ENCODE data around the gene STAM.
"Not testable (repeated sequence)": the region's sequence is repeated elsewhere in the genome, so short reads cannot be mapped to it uniquely, and the experiment has no call there.

The STAM gene

GRCh38 chr10:17643755-17644484 is at the start of gene STAM:
TSS of gene STAM (plus strand) at chr10:17644151. CDS start at chr10:17644340, 189 bp downstream.
- FAIRE-seq = peak; percentile 90

GRCh38 chr10:17597386-17597785 is 46.6 kb upstream of the STAM start:
- no peak for DNase-seq (ENCODE audit: insufficient read length, low spot score)
- FAIRE-seq = no peak

More at GRCh38 chr10:17643755-17644484, at the start of gene STAM:
- DNase-seq (ENCODE audit: insufficient read length, low spot score) = peak; percentile 76

GRCh38 chr10:17599089-17599488 is 44.9 kb upstream of the STAM start:
- FAIRE-seq (no peak), DNase-seq (ENCODE audit: insufficient read length, low spot score) (no peak)

GRCh38 chr10:17605936-17606335 is 38.0 kb upstream of the STAM start:
- FAIRE-seq (no peak), DNase-seq (ENCODE audit: insufficient read length, low spot score) (no peak)

- FAIRE-seq (no peak), DNase-seq (ENCODE audit: insufficient read length, low spot score) (no peak)
Measured at GRCh38 chr10:17606547-17607040, 37.4 kb upstream of the STAM start.

GRCh38 chr10:17607060-17607459 is 36.9 kb upstream of the STAM start:
- no peak for DNase-seq (ENCODE audit: insufficient read length, low spot score)
- FAIRE-seq = no peak

GRCh38 chr10:17607603-17608332 is 36.2 kb upstream of the STAM start:
- DNase-seq (ENCODE audit: insufficient read length, low spot score) = no peak
- FAIRE-seq = peak; percentile 71

- DNase-seq (ENCODE audit: insufficient read length, low spot score) (no peak), FAIRE-seq (no peak)
Measured at GRCh38 chr10:17609523-17610079, 34.4 kb upstream of the STAM start.

GRCh38 chr10:17616403-17617030 is 27.4 kb upstream of the STAM start:
- DNase-seq (ENCODE audit: insufficient read length, low spot score) (peak; percentile 20), FAIRE-seq (peak; percentile 8)

- FAIRE-seq (peak; percentile 64), DNase-seq (ENCODE audit: insufficient read length, low spot score) (peak; percentile 42)
Measured at GRCh38 chr10:17617031-17617911, 26.7 kb upstream of the STAM start, which contains the start of gene HACD1. TSS of gene HACD1 (minus strand) at chr10:17617374. CDS start at chr10:17617339, 35 bp downstream.

GRCh38 chr10:17622061-17622460 is 21.9 kb upstream of the STAM start:
- DNase-seq (ENCODE audit: insufficient read length, low spot score) = no peak
- FAIRE-seq = no peak

- no peak for DNase-seq (ENCODE audit: insufficient read length, low spot score)
- no peak for FAIRE-seq
Measured at GRCh38 chr10:17624996-17625395, 19.0 kb upstream of the STAM start.

GRCh38 chr10:17626656-17627055 is 17.3 kb upstream of the STAM start:
- no peak for DNase-seq (ENCODE audit: insufficient read length, low spot score)
- FAIRE-seq = no peak

- FAIRE-seq; DNase-seq (ENCODE audit: insufficient read length, low spot score): not testable (repeated sequence)
Measured at GRCh38 chr10:17632590-17632989, 11.4 kb upstream of the STAM start.

GRCh38 chr10:17633353-17633752 is 10.6 kb upstream of the STAM start:
- DNase-seq (ENCODE audit: insufficient read length, low spot score) (no peak), FAIRE-seq (no peak)

- DNase-seq (ENCODE audit: insufficient read length, low spot score) (no peak), FAIRE-seq (no peak)
Measured at GRCh38 chr10:17637869-17638268, 6.1 kb upstream of the STAM start.

GRCh38 chr10:17640331-17640816 is 3.6 kb upstream of the STAM start:
- DNase-seq (ENCODE audit: insufficient read length, low spot score) (no peak), FAIRE-seq (no peak)

- FAIRE-seq = no peak
- DNase-seq (ENCODE audit: insufficient read length, low spot score) = peak; percentile 27
Measured at GRCh38 chr10:17643339-17643754, 604 bp upstream of the STAM start.

GRCh38 chr10:17644485-17644943 is 563 bp downstream of the STAM start:
- FAIRE-seq = peak; percentile 76
- no peak for DNase-seq (ENCODE audit: insufficient read length, low spot score)
